Measurements from ENCODE around the gene WWOX. TPM values are rescaled to one million over a fixed set of nuclear protein-coding genes. Genes with fewer than 3 reads are reported as not detected.

WWOX gene
- total RNA-seq, 1 experiment from 2014 or later, result 15.6 TPM

DNA sequence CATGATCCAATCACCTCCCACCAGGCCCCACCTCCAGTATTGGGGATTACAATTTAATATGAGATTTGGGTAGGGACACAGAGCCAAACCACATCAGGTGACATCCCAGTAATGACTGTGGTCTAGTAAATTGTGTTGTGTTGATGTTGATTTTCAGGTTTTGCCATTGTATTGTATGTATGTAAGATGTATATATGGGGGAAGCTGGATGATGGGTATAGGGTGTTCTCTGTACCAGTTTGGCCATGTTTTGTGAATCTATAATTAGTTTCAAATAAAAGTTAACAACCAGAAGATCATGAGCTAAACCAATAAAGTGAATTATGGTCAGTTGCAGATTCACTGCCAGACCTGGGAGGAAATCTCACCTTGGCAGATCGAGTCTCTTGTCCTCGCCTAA lies 283.7 kb downstream of the WWOX start:
- H3K27ac Mint-ChIP-seq, result no peak overlapping the region
- DNase-seq, result no peak

More for the DNA sequence above, 283.7 kb downstream of the WWOX start:
- no peak overlapping the region for H4K8ac ChIP-seq (replicated peaks; ENCODE audit: insufficient read length, low read depth, low read length)
- no peak overlapping the region for H2BK15ac ChIP-seq (ENCODE audit: low read depth, low read length)
- no peaks in the 10 kb centered on the region for H3K27me3 ChIP-seq (ENCODE audit: insufficient read depth, low read length)
- H2AK5ac ChIP-seq (ENCODE audit: insufficient read length, low read length), result no peak overlapping the region
- Mint-ChIP-seq H3K4me3 (no peak overlapping the region), H3K9me3 (peaks cover 0 to 2% of the 10 kb centered on the region in 2 experiments; a peak in 4 of 5 replicates), H3K27me3 (ENCODE audit: low read depth) (no peaks in the 10 kb centered on the region), H3K4me1 (peaks cover 12 to 16% of the 10 kb centered on the region in 2 experiments), H3K36me3 (ENCODE audit: insufficient read depth in 1 of 3, low read depth in 3 of 3) (peaks cover 0 to 4% (median 3%) of the 10 kb centered on the region in 3 experiments; a peak in 2 of 7 replicates)
- H3T11ph ChIP-seq (ENCODE audit: low read length), result no peak overlapping the region
- no peak overlapping the region for H2BK20ac ChIP-seq (ENCODE audit: low read depth, low read length, poor library complexity, severe bottlenecking)
- H4K91ac ChIP-seq (ENCODE audit: insufficient read length, low read depth, low read length), result no peak overlapping the region
- no peak overlapping the region for H3K23ac ChIP-seq (ENCODE audit: insufficient read length, low read depth, low read length)
- H3K4me1 ChIP-seq (ENCODE audit: insufficient read depth, low read length), result no peaks in the 10 kb centered on the region
- H3K27ac ChIP-seq (ENCODE audit: insufficient read length, low read depth, low read length), result no peak overlapping the region
- H2BK120ac ChIP-seq (ENCODE audit: low read depth, low read length, poor library complexity, severe bottlenecking), result no peak overlapping the region
- no peak overlapping the region for H3K56ac ChIP-seq (ENCODE audit: insufficient read length, low read depth, low read length)
- no peak overlapping the region for H3K14ac ChIP-seq (ENCODE audit: insufficient read depth, low read length)
- no peak overlapping the region for H2AFZ ChIP-seq (ENCODE audit: low read length)
- no peaks in the 10 kb centered on the region for H3K9me3 ChIP-seq (ENCODE audit: control insufficient read depth, low read depth, low read length)
- H3K4me2 ChIP-seq (ENCODE audit: insufficient read depth, insufficient read length, low read length), result no peak overlapping the region
- no CpG with 5 or more reads among the region's 2 CpGs for WGBS (ENCODE audit: extremely low coverage, insufficient read length, low lambda C conversion rate)
- no peaks in the 10 kb centered on the region for H3K79me2 ChIP-seq (ENCODE audit: insufficient read depth, low read length)
- H3K4ac ChIP-seq (ENCODE audit: low read depth, low read length), result no peak overlapping the region
- H3K18ac ChIP-seq (ENCODE audit: insufficient read length, low read depth, low read length), result no peak overlapping the region
- no peaks in the 10 kb centered on the region for H3K79me1 ChIP-seq (ENCODE audit: insufficient read depth, low read depth, low read length, poor library complexity, severe bottlenecking)
- H2BK12ac ChIP-seq (ENCODE audit: insufficient read length, low read depth, low read length), result no peak overlapping the region
- no peaks in the 10 kb centered on the region for H4K20me1 ChIP-seq (ENCODE audit: control insufficient read depth, insufficient read depth, insufficient read length)
- TF ChIP-seq, protein P1, sequence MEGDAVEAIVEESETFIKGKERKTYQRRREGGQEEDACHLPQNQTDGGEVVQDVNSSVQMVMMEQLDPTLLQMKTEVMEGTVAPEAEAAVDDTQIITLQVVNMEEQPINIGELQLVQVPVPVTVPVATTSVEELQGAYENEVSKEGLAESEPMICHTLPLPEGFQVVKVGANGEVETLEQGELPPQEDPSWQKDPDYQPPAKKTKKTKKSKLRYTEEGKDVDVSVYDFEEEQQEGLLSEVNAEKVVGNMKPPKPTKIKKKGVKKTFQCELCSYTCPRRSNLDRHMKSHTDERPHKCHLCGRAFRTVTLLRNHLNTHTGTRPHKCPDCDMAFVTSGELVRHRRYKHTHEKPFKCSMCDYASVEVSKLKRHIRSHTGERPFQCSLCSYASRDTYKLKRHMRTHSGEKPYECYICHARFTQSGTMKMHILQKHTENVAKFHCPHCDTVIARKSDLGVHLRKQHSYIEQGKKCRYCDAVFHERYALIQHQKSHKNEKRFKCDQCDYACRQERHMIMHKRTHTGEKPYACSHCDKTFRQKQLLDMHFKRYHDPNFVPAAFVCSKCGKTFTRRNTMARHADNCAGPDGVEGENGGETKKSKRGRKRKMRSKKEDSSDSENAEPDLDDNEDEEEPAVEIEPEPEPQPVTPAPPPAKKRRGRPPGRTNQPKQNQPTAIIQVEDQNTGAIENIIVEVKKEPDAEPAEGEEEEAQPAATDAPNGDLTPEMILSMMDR (conservative IDR thresholded peaks at IDR 0.05), result no peak
- H3K23me2 ChIP-seq (ENCODE audit: insufficient read length, low read depth, low read length, poor library complexity, severe bottlenecking), result no peaks in the 10 kb centered on the region
- H4K5ac ChIP-seq (ENCODE audit: insufficient read length, low read depth, low read length), result no peak overlapping the region
- H2BK5ac ChIP-seq (ENCODE audit: insufficient read length, low read length), result no peak overlapping the region
- H3K9ac ChIP-seq (ENCODE audit: extremely low read depth, insufficient read length, low read length), result no peak overlapping the region
